ENCODE data around the gene C15orf40. TPM values are rescaled to one million over a fixed set of nuclear protein-coding genes. Genes with fewer than 3 reads are reported as not detected.

Gene C15orf40
- total RNA-seq, 1 experiment from 2014 or later, result 27.5 TPM

- H3K4me3 Mint-ChIP-seq, result no peak overlapping the region
These were observed 30.5 kb downstream of the C15orf40 start for GRCh38 chr15:82980981-82981380.

More at GRCh38 chr15:82980981-82981380, 30.5 kb downstream of the C15orf40 start:
- no peak overlapping the region for H3K27ac Mint-ChIP-seq
- H3K4me1 Mint-ChIP-seq, result peaks cover 7% of the 10 kb centered on the region
- ATAC-seq (no peak), DNase-seq (ENCODE audit: low spot score) (no peak)
- peaks cover 13% of the 10 kb centered on the region for H3K9me3 Mint-ChIP-seq
- ChIA-PET CTCF (no interaction called here), POLR2A (interaction anchor here (0.5 kb wide), 1 partner anchor 79 kb away, joined by 4 read pairs; no protein-coding TSS in a partner anchor)
- H3K36me3 Mint-ChIP-seq, result no peaks in the 10 kb centered on the region
- H3K27me3 Mint-ChIP-seq (ENCODE audit: low read depth), result peaks cover 28% of the 10 kb centered on the region
- TF ChIP-seq ETV6 (CRISPR knock-in tag; IDR thresholded peaks at IDR 0.05), result no peak
- TF ChIP-seq ZNF281 (CRISPR knock-in tag; IDR thresholded peaks at IDR 0.05), result no peak
- TF ChIP-seq AFF4 (CRISPR knock-in tag; IDR thresholded peaks at IDR 0.05; ENCODE audit: borderline replicate concordance), result no peak
- TF ChIP-seq FOXK1 (CRISPR knock-in tag; IDR thresholded peaks at IDR 0.05), result no peak
- TF ChIP-seq ZNF416 (CRISPR knock-in tag; IDR thresholded peaks at IDR 0.05), result no peak
- no peak for TF ChIP-seq JAZF1 (CRISPR knock-in tag; IDR thresholded peaks at IDR 0.05)
- TF ChIP-seq NFYB (CRISPR knock-in tag; conservative IDR thresholded peaks at IDR 0.05; ENCODE audit: low read depth), result no peak
- no peak for TF ChIP-seq TP53 (CRISPR knock-in tag; IDR thresholded peaks at IDR 0.05)
- TF ChIP-seq MAX (CRISPR knock-in tag; IDR thresholded peaks at IDR 0.05), result no peak
- no peak for TF ChIP-seq AR (CRISPR knock-in tag; IDR thresholded peaks at IDR 0.05)
- no peak for TF ChIP-seq ESRRA (CRISPR knock-in tag; IDR thresholded peaks at IDR 0.05; ENCODE audit: borderline replicate concordance)
- TF ChIP-seq OVOL2 (CRISPR knock-in tag; IDR thresholded peaks at IDR 0.05; ENCODE audit: borderline replicate concordance), result no peak
- TF ChIP-seq GRHL2 (CRISPR knock-in tag; IDR thresholded peaks at IDR 0.05; ENCODE audit: insufficient replicate concordance, severe bottlenecking), result no peak
- no peak for TF ChIP-seq IRF1 (CRISPR knock-in tag; IDR thresholded peaks at IDR 0.05)
- no peak for TF ChIP-seq MLX (CRISPR knock-in tag; IDR thresholded peaks at IDR 0.05)
- TF ChIP-seq NR1H2 (CRISPR knock-in tag; IDR thresholded peaks at IDR 0.05), result no peak
- TF ChIP-seq CREM (CRISPR knock-in tag; IDR thresholded peaks at IDR 0.05), result no peak
- TF ChIP-seq ZNF425 (CRISPR knock-in tag; conservative IDR thresholded peaks at IDR 0.05), result no peak

Measured in WTC11 (cell line).